HCEC 1CT (cell line): ENCODE data around the gene MAML2.
A peak's percentile ranks its signal among the peaks of the same experiment; 100 is the strongest.

ENCODE experiments used
- DNase-seq: peaks from one replicate; pipeline ENCODE4 v3.0.0-alpha.2; 2017

The MAML2 gene

DNA sequence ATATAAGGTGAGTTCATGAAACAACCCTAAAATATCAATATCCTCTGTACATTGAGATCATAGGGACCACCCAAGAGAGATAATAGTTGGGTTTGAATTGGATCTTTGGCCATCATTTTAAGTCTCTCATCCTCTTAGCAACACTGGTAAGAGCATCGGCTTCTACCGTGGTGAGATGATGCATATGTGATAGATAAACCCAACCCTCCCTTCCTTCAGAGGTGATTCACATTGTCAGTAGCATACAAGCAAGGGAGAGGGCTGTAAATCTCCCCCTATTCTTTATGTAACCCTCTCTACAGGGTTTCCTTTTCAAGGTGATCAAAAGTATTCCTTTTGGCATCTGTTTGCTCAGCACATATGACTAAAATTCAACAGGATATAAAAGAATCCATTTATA is 316.7 kb downstream of the MAML2 start:
- no peak for DNase-seq

GRCh38 chr11:96024666-96025065 is 318.3 kb downstream of the MAML2 start:
- no peak for DNase-seq

DNA sequence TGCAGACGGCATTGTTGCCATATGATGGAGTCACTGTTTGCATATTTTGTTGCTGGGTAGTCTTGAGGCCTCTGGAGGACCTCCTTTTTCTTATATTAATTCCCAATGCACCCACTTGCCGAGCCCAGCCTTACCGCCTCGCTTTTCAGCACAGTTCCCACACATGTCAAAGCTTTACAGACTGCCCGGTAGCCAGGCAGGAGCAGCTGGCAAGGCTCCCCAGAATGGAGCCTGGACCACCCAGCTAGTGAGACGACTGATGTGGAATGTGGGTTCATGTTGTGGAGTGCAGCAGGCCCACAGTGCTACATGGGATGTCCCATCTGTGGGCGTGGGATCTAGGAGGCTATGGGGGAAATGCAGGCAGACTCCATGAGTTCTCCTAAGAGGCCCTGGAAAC is 319.7 kb downstream of the MAML2 start:
- DNase-seq = no peak

DNA sequence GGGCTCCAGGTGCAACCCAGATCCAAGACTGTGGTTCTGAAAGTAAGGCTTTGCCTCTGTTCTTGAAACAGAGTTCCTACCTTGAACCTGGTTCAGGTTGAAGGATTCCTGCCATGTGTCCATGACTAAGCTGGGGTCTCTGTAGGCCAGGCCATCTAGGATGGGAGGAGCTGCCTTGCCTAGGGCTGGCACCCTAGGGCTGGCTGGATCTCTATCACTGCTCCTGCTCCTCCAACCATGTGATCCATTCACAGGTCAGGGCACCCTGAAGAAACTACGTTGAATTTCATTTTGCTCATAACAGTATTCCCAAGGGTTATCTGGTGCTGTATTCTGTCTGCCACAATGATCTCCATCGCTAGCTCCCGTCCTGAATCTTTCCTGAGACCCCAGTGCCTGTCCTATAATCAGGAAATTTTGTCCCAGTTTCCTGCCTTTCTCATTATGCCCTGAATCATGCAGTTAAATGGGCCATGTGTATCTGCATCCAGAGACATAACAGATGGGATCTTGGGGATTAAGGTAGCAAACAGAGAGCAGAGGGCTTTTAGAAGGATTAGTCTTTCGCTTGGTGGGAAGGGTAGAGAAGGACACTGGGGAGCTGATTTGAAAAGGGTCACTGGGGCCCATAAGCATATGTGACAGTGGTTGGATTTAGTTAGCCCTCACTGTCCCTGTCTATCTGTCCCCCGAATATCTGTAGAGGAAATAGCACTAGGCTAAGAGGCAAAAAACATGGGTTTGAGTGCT is 320.9 kb downstream of the MAML2 start:
- no peak for DNase-seq

GRCh38 chr11:96019810-96020747 is 322.9 kb downstream of the MAML2 start:
- DNase-seq = no peak

- DNase-seq = no peak
Observed at GRCh38 chr11:96019281-96019680, 323.7 kb downstream of the MAML2 start.

- no peak for DNase-seq
Observed at GRCh38 chr11:96017856-96018255, 325.1 kb downstream of the MAML2 start.

DNA sequence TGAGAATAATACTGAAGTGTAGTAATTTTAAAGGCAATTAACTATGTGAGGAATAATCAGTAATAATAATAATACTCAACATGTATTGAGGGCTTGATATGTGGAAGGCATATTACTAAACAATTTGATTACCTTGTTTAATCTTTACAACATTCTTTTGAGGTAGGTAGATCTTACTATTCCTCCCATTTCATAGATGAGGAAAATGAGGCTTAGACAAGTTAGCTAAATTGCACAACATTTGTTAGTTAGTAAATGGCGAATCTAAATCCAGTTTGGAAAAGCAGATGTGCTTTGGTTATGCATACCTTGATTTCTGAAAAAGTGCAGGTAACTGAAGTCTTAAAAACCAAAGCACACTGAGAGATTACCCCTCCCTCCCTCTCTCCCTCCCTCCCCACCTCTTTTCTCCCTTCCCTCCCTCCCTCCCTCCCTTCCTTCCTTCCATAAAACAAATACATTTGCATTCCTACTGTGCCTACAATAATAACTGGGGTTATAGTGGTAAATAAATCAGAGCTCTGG is 326.0 kb downstream of the MAML2 start:
- no peak for DNase-seq

- DNase-seq = no peak
Observed at GRCh38 chr11:96015906-96016565, 327.0 kb downstream of the MAML2 start.

GRCh38 chr11:96014217-96014616 is 328.8 kb downstream of the MAML2 start:
- DNase-seq = peak; percentile 48

DNA sequence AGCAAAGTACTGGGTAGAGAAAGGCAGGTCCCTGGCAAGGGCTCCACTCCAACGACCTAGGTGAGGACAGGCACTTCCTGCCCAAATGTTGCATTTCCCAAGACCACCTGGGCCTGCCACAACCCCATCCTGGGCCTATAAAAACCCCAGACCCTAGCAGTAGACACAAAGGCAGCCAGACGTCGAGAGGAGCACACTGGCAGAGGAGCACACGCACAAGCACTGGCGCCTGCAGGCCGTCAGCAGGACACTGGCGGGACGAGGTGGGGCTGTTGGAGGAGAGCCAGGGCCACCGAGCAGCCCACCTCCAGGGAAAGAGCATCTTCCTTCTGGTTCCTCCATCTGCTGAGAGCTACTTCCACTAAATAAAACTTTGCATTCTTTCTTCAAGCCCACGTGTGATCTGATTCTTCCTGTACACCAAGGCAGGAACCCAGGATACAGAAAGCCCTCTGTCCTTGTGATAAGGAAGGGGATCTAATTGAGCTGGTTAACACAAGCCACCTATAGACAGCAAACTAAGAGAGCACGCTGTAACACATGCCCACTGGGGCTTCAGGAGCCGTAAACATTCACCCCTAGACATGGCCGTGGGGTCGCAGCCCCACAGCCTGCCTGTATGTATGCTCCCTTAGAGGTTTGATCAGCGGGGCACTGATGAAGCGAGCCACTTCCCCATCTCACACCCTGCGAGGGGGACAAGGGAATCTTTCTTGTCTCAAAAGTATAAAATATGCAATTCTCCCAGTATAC is 329.4 kb downstream of the MAML2 start:
- no peak for DNase-seq

GRCh38 chr11:96012086-96012824 is 330.7 kb downstream of the MAML2 start:
- peak; percentile 57 for DNase-seq

GRCh38 chr11:96010683-96011082 is 332.3 kb downstream of the MAML2 start:
- no peak for DNase-seq

GRCh38 chr11:96008161-96008720 is 334.8 kb downstream of the MAML2 start:
- peak; percentile 81 for DNase-seq

DNA sequence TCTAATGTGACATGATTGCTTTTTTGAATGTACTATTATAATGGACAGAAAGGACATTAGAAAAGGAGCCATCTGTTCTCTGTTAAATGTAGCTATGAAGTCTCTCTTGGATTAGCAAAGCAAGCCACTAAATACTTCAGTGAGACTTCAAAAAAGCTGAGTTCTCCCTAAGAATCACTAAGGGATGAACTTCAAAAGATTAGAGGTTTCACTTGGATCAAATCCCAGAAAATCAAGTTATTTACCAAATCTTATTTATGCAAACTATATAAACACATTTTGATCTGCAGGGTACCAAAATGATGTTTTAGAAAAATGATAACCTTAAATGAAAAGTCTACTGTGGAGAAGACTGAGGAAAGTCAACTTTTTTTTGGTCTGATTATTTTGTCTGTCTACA is 337.0 kb downstream of the MAML2 start:
- no peak for DNase-seq

DNA sequence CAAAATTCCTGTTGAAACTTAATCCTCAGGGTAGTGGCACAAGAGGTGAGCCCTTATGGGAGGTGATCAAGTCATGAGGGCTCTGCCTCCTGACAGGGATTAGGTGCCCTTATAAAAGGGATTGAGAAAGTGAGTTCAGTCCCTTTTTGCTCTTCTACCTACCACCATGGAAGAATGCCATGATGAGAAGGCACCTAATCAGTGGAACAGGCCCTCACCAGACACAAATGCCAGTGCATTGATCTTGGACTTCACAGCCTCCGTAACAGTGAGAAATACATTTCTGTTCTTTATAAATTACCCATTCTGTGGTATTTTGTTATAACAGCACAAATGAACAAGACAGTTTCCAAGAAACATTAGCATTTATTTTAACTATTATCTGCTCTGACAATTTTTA is 338.1 kb downstream of the MAML2 start:
- DNase-seq = no peak

DNA sequence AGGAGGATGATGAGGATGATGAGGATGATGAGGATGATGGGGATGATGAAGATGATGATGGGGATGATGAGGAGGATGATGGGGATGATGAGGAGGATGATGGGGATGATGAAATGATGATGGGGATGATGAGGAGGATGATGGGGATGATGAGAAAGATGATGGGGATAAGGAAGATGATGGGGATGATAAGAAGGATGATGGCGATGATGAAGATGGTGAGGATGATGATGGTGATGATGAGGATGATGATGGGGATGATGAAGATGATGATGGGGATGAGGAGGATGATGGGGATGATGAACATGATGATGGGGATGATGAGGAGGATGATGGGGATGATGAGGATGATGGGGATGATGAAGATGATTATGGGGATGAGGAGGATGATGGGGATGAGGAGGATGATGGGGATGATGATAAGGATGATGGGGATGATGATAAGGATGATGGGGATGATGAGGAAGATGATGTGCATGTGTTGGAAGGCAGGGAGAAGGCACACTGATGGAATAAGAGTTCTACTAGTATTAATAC is 340.2 kb downstream of the MAML2 start:
- no peak for DNase-seq

GRCh38 chr11:96002339-96002738 is 340.7 kb downstream of the MAML2 start:
- no peak for DNase-seq

- peak; percentile 73 for DNase-seq
Observed at GRCh38 chr11:96001037-96001436, 342.0 kb downstream of the MAML2 start.

- DNase-seq = no peak
Observed at GRCh38 chr11:95999711-96000406, 343.1 kb downstream of the MAML2 start.
